Measurements from ENCODE around the gene CCL21.

- TF ChIP-seq CTCF (IDR thresholded peaks at IDR 0.05) (no peak), TCF7L2 (IDR thresholded peaks at IDR 0.05; ENCODE audit: low read depth, low read length) (no peak), POLR2AphosphoS5 (IDR thresholded peaks at IDR 0.05; ENCODE audit: low read depth, low read length) (peak; percentile 89), REST (IDR thresholded peaks at IDR 0.05; ENCODE audit: insufficient read depth in 1 of 2, low read depth in 2 of 2, low read length in 1 of 2) (no peak), SIN3A (IDR thresholded peaks at IDR 0.05; ENCODE audit: borderline replicate concordance, insufficient read depth, low read depth, low read length) (peak; percentile 37; the same call in 1 of the 2 replicates)
These were observed 44.3 kb downstream of the CCL21 start for GRCh38 chr9:34665381-34666250.
